PC-3 (cell line): ENCODE results near the gene NDRG4.

Source experiments
- CTCF ChIP-seq: fragments of 300-600 bp; sonication (generic); conservative IDR thresholded peaks from 2 replicates; pipeline ENCODE4 v1.5.1; 2017; ENCODE audit warnings: antibody characterized with exemption, low read depth, mild to moderate bottlenecking, low read length
- EZH2 ChIP-seq: fragments of 300-600 bp; sonication (generic); IDR thresholded peaks from one replicate; pipeline ENCODE4 v1.6.1; 2017; ENCODE audit warnings: antibody characterized with exemption, mild to moderate bottlenecking, low read length; ENCODE audit not compliant: unreplicated experiment
- EZH2phosphoT487 ChIP-seq: fragments of 300-600 bp; sonication (generic); IDR thresholded peaks from 2 replicates; pipeline ENCODE4 v1.6.1; 2018; ENCODE audit warnings: mild to moderate bottlenecking, antibody characterized with exemption, low read length, borderline replicate concordance

DNA sequence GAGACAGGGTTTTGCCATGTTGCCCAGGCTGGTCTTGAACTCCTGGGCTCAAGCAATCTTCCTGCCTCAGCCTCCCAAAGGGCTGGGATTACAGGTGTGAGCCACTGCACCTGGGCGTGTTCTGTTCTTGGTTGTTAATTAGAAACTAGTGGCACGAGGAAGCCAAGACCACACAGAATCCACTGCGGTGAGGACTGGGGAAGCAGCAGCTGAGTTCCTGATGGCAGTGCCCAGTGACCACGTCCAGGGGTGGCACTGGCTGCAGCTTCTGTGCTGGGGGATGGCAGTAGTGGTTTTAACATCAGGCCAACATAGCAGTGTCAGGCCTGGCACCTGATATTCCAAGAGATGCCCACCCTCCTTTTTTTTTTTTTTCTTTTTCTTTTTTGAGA, 39.7 kb upstream of the NDRG4 start:
- TF ChIP-seq EZH2 (no peak), CTCF (no peak), EZH2phosphoT487 (no peak)
